ENCODE measurements around the gene RNASEH2B. TPM values are rescaled to one million over a fixed set of nuclear protein-coding genes. Genes with fewer than 3 reads are reported as not detected.

The RNASEH2B gene
- total and polyA plus RNA-seq, 12 donors: 23.5 to 77.1 (median 33.0) TPM

GRCh38 chr13:50955798-50956197, 46.2 kb downstream of the RNASEH2B start:
- H3K27me3 ChIP-seq: no peaks in the 10 kb centered on the region
- H3K36me3 ChIP-seq (replicated peaks in 1 of 2): no peaks in the 10 kb centered on the region
- no peak overlapping the region for H3K4me3 ChIP-seq
- H3K9me3 ChIP-seq (replicated peaks in 1 of 3): no peaks in the 10 kb centered on the region
- H3K27ac ChIP-seq: no peak overlapping the region
- no peaks in the 10 kb centered on the region for H3K4me1 ChIP-seq (replicated peaks in 1 of 2)
- intact Hi-C loops (cut with DNase I): no loop called here
- no peak for TF ChIP-seq CTCF (IDR thresholded peaks at IDR 0.05)
- no peak for DNase-seq
- 94 to 100% (median 97%) methylated on average over 1 of the region's 1 CpG for WGBS, 4 donors

GRCh38 chr13:50957620-50958019, 48.0 kb downstream of the RNASEH2B start:
- TF ChIP-seq CTCF (IDR thresholded peaks at IDR 0.05) (no peak), POLR2A (IDR thresholded peaks at IDR 0.05) (no peak)
- Histone ChIP-seq H3K36me3 (replicated peaks in 1 of 2) (no peaks in the 10 kb centered on the region), H3K4me1 (replicated peaks in 1 of 2) (no peaks in the 10 kb centered on the region), H3K27me3 (no peaks in the 10 kb centered on the region), H3K4me3 (no peak overlapping the region), H3K27ac (no peak overlapping the region), H3K9me3 (replicated peaks in 1 of 3) (peaks cover 0 to 5% (median 0%) of the 10 kb centered on the region in 3 donors)
- 87 to 93% (median 90%) methylated on average over 2 of the region's 2 CpGs for WGBS, 4 donors
- no peak for DNase-seq
- intact Hi-C loops (cut with DNase I): no loop called here

- 75 to 83% (median 81%) methylated on average over 11 of the region's 11 CpGs for WGBS, 4 donors
- H3K27me3 ChIP-seq: no peaks in the 10 kb centered on the region
- H3K9me3 ChIP-seq (replicated peaks in 1 of 3): no peaks in the 10 kb centered on the region
- H3K27ac ChIP-seq: no peak overlapping the region
- no peak for DNase-seq
- intact Hi-C loops (cut with DNase I): no loop called here
- H3K36me3 ChIP-seq (replicated peaks in 1 of 2): no peaks in the 10 kb centered on the region
- no peak overlapping the region for H3K4me3 ChIP-seq
- TF ChIP-seq CTCF (IDR thresholded peaks at IDR 0.05): no peak
- TF ChIP-seq POLR2A (IDR thresholded peaks at IDR 0.05): no peak
- no peaks in the 10 kb centered on the region for H3K4me1 ChIP-seq (replicated peaks in 1 of 2)
These were observed 60.1 kb downstream of the RNASEH2B start for GRCh38 chr13:50969691-50970090.

- no peak for TF ChIP-seq CTCF (IDR thresholded peaks at IDR 0.05)
- TF ChIP-seq POLR2A (IDR thresholded peaks at IDR 0.05): no peak
- intact Hi-C loops (cut with DNase I): no loop called here
These were observed 61.4 kb downstream of the RNASEH2B start for GRCh38 chr13:50970956-50971355.

More at GRCh38 chr13:50970956-50971355, 61.4 kb downstream of the RNASEH2B start:
- no peak for DNase-seq
- H3K27me3 ChIP-seq: no peaks in the 10 kb centered on the region
- no peaks in the 10 kb centered on the region for H3K9me3 ChIP-seq (replicated peaks in 1 of 3)
- 72 to 82% (median 75%) methylated on average over 2 of the region's 2 CpGs for WGBS, 4 donors
- H3K36me3 ChIP-seq (replicated peaks in 1 of 2): no peaks in the 10 kb centered on the region
- no peaks in the 10 kb centered on the region for H3K4me1 ChIP-seq (replicated peaks in 1 of 2)
- no peak overlapping the region for H3K27ac ChIP-seq
- no peak overlapping the region for H3K4me3 ChIP-seq

All from adrenal gland (tissue), 12 donors.